K562 (cell line): ENCODE measurements around the gene EPHB4. TPM values are rescaled to one million over a fixed set of nuclear protein-coding genes. Genes with fewer than 3 reads are reported as not detected.

Experiments
- FOXA3 ChIP-seq, 2 experiments: fragments of 450-650 bp in 1 of 2; sonication (generic) in 1 of 2; formaldehyde crosslinking; IDR thresholded peaks in 1 of 2; conservative IDR thresholded peaks in 1 of 2; 2 replicates each; pipeline versions ENCODE4 v1.4.0 to v1.8.0; 2020 to 2022; ENCODE audit warnings: mild to moderate bottlenecking in 2 of 2, missing genetic modification reagents in 1 of 2
- HOXB6 ChIP-seq: fragments of 250-450 bp; sonication (Bioruptor Pico); IDR thresholded peaks from 2 replicates; pipeline ENCODE4 v1.5.1; 2022; ENCODE audit warnings: mild to moderate bottlenecking, borderline replicate concordance
- HSF4 ChIP-seq: fragments of 250-450 bp; sonication (Bioruptor Pico); IDR thresholded peaks from 2 replicates; pipeline ENCODE4 v2.1.2; 2022; ENCODE audit warnings: mild to moderate bottlenecking, moderate library complexity, borderline replicate concordance
- IRF2 ChIP-seq: sonication (generic); formaldehyde crosslinking; IDR thresholded peaks from 2 replicates; pipeline ENCODE4 v1.8.1; 2022; ENCODE audit warnings: mild to moderate bottlenecking, missing genetic modification reagents
- MAFG ChIP-seq: fragments of 450-650 bp; conservative IDR thresholded peaks from 2 replicates; pipeline ENCODE4 v1.6.1; 2016; ENCODE audit warnings: missing genetic modification characterization, missing compliant biosample characterization
- MBD2 ChIP-seq: sonication (generic); IDR thresholded peaks from 2 replicates; pipeline ENCODE4 v1.6.1; 2016; ENCODE audit warnings: low read depth, borderline replicate concordance
- NFATC3 ChIP-seq: fragments of 450-650 bp; IDR thresholded peaks from 2 replicates; pipeline ENCODE4 v1.6.1; 2017; ENCODE audit warnings: mild to moderate bottlenecking
- POLR2AphosphoS5 ChIP-seq: IDR thresholded peaks from 2 replicates; pipeline ENCODE4 v1.6.1; 2011; ENCODE audit warnings: mild to moderate bottlenecking, low read depth, low read length, moderate library complexity; ENCODE audit not compliant: control insufficient read depth, insufficient read depth
- PRPF4 ChIP-seq: fragments of 200-400 bp; formaldehyde crosslinking; IDR thresholded peaks from one replicate; pipeline ENCODE4 v1.6.1; 2017; ENCODE audit warnings: low read length, low read depth, mild to moderate bottlenecking; ENCODE audit not compliant: insufficient read depth, poor library complexity, severe bottlenecking
- RAD51 ChIP-seq: fragments of 450-650 bp; IDR thresholded peaks from 2 replicates; pipeline ENCODE4 v1.7.1; 2016; ENCODE audit warnings: low read depth, mild to moderate bottlenecking, borderline replicate concordance
- RB1 ChIP-seq: fragments of 450-650 bp; IDR thresholded peaks from 2 replicates; pipeline ENCODE4 v1.6.1; 2017; ENCODE audit warnings: low read depth, mild to moderate bottlenecking
- U2AF2 ChIP-seq: fragments of 200-400 bp; formaldehyde crosslinking; optimal IDR thresholded peaks from 2 replicates; pipeline ENCODE3; 2017; ENCODE audit warnings: low read depth, mild to moderate bottlenecking, low read length
- XRCC5 ChIP-seq: fragments of 200-400 bp; formaldehyde crosslinking; IDR thresholded peaks from 2 replicates; pipeline ENCODE4 v1.6.1; 2017; ENCODE audit warnings: low read depth, mild to moderate bottlenecking, low read length
- ZBTB7A ChIP-seq: IDR thresholded peaks from 2 replicates; pipeline ENCODE4 v1.6.1; 2011; ENCODE audit warnings: low read depth, mild to moderate bottlenecking, low read length, moderate library complexity, borderline replicate concordance; ENCODE audit not compliant: control insufficient read depth
- ZNF146 ChIP-seq: IDR thresholded peaks from one replicate; pipeline ENCODE4 v1.6.1; 2018; ENCODE audit warnings: missing compliant biosample characterization; ENCODE audit not compliant: unreplicated experiment
- ZNF175 ChIP-seq: fragments of 200-800 bp; sonication (Bioruptor generic); IDR thresholded peaks from 2 replicates; pipeline ENCODE4 v1.6.1; 2016; ENCODE audit warnings: low read depth, mild to moderate bottlenecking, missing genetic modification characterization, missing compliant biosample characterization
- ZNF445 ChIP-seq: fragments of 250-450 bp; sonication (Bioruptor Pico); IDR thresholded peaks from 2 replicates; pipeline ENCODE4 v1.4.0; 2020; ENCODE audit warnings: low read depth, mild to moderate bottlenecking, moderate library complexity
- ZNF512 ChIP-seq: IDR thresholded peaks from 2 replicates; pipeline ENCODE4 v1.6.1; 2016; ENCODE audit warnings: missing genetic modification characterization, missing compliant biosample characterization
- ZNF707 ChIP-seq: fragments of 250-450 bp; sonication (Bioruptor Pico); conservative IDR thresholded peaks from 2 replicates; pipeline ENCODE4 v1.8.0; 2022; ENCODE audit warnings: inconsistent platforms, mild to moderate bottlenecking, moderate library complexity
- ZNF76 ChIP-seq: fragments of 250-450 bp; sonication (Bioruptor Pico); IDR thresholded peaks from 2 replicates; pipeline ENCODE4 v1.4.0; 2020; ENCODE audit warnings: mild to moderate bottlenecking, moderate library complexity, borderline replicate concordance
- ZNF766 ChIP-seq: fragments of 200-800 bp; sonication (Bioruptor generic); conservative IDR thresholded peaks from 2 replicates; pipeline ENCODE4 v1.6.1; 2016; ENCODE audit warnings: missing genetic modification characterization, missing compliant biosample characterization
- polyA plus RNA-seq, 8 experiments: library from polyadenylated mRNA; depleted of rRNA in 4 of 8; stranded (reverse) in 5 of 8; unstranded in 3 of 8; fragments of >200 nt; fragmentation: Nextera tagmentation in 2 of 8; fragmentation: Illumina TruSeq in 1 of 8; extraction: Ambion mirVana in 2 of 8; extraction: Trizol in 1 of 8; gene quantifications; 2 replicates each; pipeline versions ENCODE4 v1.2.1 to v1.2.3, GENCODE V29; 2011 to 2014; ENCODE audit warnings: inconsistent platforms in 1 of 8, missing spikeins in 1 of 8
- total RNA-seq, 7 experiments: library from RNA; depleted of rRNA in 6 of 7; stranded (reverse); fragments of >200 nt in 6 of 7; fragmentation: Illumina TruSeq in 2 of 7; extraction: Trizol in 2 of 7; gene quantifications; 2 replicates each; pipeline versions ENCODE4 v1.2.1 to v1.2.3, GENCODE V29; 2011 to 2021; ENCODE audit warnings: low replicate concordance in 1 of 7
- TF ChIP-seq, protein P1 (sequence below): sonication (generic); formaldehyde crosslinking; IDR thresholded peaks from 2 replicates; pipeline ENCODE4 v1.8.0; 2022; ENCODE audit warnings: mild to moderate bottlenecking, missing genetic modification reagents
- TF ChIP-seq, protein P2 (sequence below): fragments of 250-450 bp; sonication (Bioruptor Pico); IDR thresholded peaks from 2 replicates; pipeline ENCODE4 v1.5.1; 2021; ENCODE audit warnings: mild to moderate bottlenecking

The EPHB4 gene
- total and polyA plus RNA-seq, 9 of the 15 experiments (the other 6 are each of a cell fraction or from before 2014, with no cell fraction given), result 1.2 to 82.1 (median 37.9) TPM

GRCh38 chr7:100874577-100875355 lies 47.4 kb upstream of the EPHB4 start, which contains the start of gene SRRT (continued):
- TF ChIP-seq RAD51 (no peak), HSF4 (CRISPR knock-in tag) (0 out of 2 replicates have a peak, but pooled peaks have one; percentile 24), NFATC3 (no peak), FOXA3 (CRISPR knock-in tag; conservative IDR thresholded peaks at IDR 0.05 in 1 of 2, IDR thresholded peaks at IDR 0.05 in 1 of 2) (peak; percentile 29 to 37; a peak in 2 of 4 replicates), RB1 (peak; percentile 92), ZNF146 (CRISPR knock-in tag) (no peak), ZNF707 (CRISPR knock-in tag) (no peak), ZNF445 (CRISPR knock-in tag) (peak; percentile 70; the same call in 1 of the 2 replicates), MBD2 (peak; percentile 88; the same call in 1 of the 2 replicates), MAFG (tag) (no peak), POLR2AphosphoS5 (peak; percentile 92), XRCC5 (no peak; the same call in 1 of the 2 replicates), ZBTB7A (peak; percentile 90), ZNF512 (tag) (no peak), PRPF4 (no peak), IRF2 (CRISPR knock-in tag) (no peak), ZNF175 (CRISPR knock-in tag) (peak; percentile 88), ZNF766 (CRISPR knock-in tag) (peak; percentile 83), HOXB6 (CRISPR knock-in tag) (no peak), ZNF76 (CRISPR knock-in tag) (peak; percentile 74; the same call in 1 of the 2 replicates), U2AF2 (no peak)
- TF ChIP-seq, protein P1, sequence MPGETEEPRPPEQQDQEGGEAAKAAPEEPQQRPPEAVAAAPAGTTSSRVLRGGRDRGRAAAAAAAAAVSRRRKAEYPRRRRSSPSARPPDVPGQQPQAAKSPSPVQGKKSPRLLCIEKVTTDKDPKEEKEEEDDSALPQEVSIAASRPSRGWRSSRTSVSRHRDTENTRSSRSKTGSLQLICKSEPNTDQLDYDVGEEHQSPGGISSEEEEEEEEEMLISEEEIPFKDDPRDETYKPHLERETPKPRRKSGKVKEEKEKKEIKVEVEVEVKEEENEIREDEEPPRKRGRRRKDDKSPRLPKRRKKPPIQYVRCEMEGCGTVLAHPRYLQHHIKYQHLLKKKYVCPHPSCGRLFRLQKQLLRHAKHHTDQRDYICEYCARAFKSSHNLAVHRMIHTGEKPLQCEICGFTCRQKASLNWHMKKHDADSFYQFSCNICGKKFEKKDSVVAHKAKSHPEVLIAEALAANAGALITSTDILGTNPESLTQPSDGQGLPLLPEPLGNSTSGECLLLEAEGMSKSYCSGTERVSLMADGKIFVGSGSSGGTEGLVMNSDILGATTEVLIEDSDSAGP (CRISPR knock-in tag), result no peak
- TF ChIP-seq, protein P2, sequence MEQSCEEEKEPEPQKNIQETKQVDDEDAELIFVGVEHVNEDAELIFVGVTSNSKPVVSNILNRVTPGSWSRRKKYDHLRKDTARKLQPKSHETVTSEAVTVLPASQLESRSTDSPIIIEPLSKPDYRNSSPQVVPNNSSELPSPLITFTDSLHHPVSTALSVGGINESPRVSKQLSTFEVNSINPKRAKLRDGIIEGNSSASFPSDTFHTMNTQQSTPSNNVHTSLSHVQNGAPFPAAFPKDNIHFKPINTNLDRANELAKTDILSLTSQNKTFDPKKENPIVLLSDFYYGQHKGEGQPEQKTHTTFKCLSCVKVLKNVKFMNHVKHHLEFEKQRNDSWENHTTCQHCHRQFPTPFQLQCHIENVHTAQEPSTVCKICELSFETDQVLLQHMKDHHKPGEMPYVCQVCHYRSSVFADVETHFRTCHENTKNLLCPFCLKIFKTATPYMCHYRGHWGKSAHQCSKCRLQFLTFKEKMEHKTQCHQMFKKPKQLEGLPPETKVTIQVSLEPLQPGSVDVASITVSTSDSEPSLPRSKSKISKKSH (CRISPR knock-in tag), result no peak
